ENCODE data around the gene PATJ.

The PATJ gene

GRCh38 chr1:62011006-62011405 is 268.7 kb downstream of the PATJ start:
- DNase-seq, result no peak

DNA sequence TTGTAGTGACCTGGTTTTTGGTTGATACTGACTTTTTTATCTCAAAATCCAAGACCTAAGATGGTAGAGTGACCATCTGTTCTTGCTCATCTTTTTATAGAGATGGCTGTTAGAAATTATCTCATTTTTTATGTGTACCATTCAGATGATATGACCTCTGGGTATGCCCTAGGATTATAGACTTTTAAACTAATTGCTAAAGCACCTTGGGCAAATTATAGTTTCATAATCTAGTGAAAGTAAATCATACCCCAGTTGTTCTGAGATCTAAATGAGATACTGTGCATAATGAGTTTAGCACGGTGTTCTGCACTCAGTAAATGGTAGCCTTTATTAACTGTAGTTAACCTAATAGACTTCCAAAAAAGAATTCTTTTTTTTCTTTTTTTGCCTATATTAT is 269.8 kb downstream of the PATJ start:
- DNase-seq, result no peak

GRCh38 chr1:62012836-62013235 is 270.6 kb downstream of the PATJ start:
- no peak for DNase-seq

DNA sequence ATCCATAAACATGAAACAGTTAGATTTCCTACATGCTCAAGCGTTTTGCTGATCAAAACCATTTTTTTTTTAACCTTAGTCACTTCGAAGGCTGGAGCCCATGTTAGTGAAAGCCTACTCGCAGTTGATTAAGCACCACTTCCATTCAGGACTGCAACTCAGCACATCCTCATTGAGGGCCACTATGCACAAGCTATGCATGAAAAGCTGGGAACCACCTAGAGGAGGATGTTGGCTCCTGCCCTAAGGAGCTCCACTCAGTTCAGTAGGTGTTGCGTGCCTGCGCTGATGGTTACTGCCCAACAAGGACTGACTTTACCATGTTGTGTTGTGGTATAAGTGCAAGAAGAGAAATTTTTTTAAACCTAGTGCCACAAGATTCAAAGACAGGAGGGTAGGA is 271.0 kb downstream of the PATJ start:
- no peak for DNase-seq

DNA sequence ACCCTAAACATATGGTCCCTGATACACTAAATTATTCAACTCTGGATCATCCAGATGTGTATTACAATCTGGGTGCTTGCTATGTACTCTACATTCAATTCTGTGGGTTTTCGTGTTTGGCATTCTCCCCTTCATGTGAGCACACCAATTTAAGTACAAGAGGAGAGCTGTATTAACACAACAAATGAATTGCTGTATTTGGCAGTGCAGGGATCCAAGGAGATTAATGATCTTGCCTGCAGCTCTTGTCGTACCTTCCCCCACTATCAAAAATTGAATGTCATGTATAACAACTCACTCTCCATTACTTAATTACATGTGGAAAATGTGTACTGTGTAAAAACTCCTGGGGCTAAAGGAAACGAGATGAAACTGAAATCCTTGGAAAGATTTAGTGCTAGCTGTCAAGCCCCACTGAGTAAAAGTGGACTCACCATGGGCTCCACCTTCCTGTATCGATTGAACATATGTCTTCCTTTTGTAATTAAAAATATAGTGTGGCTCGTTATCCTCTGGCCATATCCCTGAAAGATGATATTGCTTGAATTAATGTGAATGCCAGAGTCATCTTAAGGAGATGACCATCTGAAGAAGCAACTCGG is 280.2 kb downstream of the PATJ start:
- DNase-seq, result no peak

DNA sequence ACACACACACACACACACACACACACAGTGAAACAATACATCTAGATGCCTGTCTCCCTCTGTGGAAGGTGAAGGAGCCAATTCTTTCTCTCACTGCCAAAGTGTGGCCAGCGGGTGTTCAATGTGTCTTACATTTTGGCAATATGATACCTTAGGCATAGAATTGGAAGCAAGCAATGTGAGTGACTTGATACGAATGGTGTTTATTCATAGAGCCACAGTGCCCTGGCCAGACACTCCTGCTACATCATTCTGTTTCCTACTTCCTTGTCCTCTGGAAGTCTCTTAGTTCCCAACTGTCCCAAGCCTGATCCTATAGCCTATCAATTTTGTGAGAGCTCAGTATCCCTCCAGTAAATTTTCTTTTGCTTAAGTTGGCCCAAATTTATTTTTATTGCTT is 282.4 kb downstream of the PATJ start:
- no peak for DNase-seq

DNA sequence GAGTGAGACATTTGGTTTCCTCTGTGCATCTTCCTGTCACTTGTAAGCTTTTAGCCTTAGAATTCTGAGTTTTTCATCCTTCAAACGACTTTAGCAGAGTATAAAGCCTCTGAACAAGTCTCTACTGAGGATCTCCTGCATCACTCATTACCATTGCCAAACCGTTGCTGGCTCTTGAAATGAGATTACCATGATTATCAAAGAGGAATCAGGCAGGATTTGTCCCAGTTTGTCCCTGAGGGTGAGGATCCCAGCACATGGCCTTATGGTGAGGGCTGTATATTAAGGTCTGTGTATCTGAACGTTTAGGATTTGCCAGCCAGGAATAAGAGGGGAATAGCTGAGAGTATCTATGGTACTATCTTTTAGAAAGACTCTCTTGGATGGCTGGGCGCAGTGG is 282.9 kb downstream of the PATJ start:
- no peak for DNase-seq

DNA sequence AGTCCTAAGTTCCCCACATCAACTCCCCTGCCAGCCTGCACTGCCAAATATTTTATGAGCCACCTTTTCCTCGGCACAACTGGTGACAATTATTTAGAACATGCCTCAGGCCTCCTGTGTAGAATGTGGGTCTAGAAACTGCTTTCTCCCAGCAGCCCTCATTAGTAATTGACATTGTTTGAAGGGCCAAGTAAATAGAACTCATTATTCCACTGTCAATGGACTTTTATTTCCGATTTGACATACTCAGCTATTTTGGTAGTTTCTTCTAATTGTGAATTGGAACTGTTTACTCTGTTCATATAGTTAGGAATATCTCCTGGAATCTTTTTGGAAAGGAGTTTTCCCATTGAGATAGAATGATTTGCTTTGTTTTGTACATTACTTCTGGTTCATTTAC is 283.6 kb downstream of the PATJ start:
- DNase-seq, result no peak

- DNase-seq, result no peak
These were observed 287.4 kb downstream of the PATJ start for GRCh38 chr1:62029704-62030103.

GRCh38 chr1:62034790-62035189 is 292.5 kb downstream of the PATJ start:
- no peak for DNase-seq

DNA sequence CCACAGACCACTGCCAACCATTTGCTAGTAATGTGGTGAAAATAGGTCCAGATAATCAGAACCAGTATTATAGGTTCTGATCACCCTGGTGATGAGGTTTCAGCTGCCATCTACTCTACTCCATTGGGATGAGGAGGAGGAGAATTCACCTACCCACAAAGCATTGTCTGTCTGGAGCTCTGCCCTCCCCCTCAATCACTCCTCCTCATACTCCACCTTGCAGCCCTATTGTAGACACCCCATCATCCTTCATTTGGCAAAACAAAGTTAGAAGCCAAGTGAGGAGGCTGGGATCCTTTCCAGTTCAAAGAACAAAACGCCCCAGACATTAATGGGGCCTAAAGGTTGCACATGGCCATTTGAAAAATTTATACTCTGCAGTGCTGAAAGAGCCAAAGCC is 295.0 kb downstream of the PATJ start:
- no peak for DNase-seq

- DNase-seq, result no peak
These were observed 296.5 kb downstream of the PATJ start for GRCh38 chr1:62038594-62039284.

DNA sequence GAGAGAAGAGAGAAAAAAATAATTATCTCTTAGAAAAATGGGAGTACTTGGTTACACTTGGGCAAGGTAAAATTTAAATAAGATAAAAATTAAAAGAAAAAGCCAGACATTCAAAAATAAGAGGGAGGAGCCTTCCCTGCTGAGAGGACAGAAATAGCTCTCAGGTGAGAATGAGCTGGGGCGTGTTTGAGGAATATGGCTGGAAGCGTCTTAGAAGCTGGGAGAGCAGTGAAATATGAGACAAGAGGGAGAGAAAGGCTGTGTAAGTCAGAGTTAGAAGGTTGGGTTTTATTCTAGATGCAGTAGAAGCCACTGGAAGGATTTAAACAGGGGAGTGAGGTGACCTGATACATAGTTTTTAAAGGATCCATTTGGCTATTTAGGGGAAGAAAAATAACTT is 298.2 kb downstream of the PATJ start:
- no peak for DNase-seq

DNA sequence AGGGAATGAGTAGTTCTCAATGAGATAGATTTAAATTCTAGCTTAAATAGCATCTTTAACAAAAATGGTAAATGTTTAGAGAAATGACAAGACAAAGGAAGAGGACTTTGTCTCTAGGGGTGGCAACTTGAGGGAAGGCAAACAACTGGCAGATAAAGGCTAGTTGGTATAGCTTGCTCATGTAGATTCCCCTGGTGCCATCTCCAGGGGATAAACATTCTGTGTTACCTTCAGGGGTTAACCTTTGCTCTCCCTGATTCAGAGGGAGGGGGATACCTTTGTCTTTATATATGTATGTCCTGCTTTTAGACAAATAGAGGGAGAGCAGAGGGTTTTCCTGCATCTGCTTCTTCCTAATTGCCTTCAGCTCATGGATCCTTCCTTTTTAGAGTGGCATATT is 298.7 kb downstream of the PATJ start:
- DNase-seq, result no peak

DNA sequence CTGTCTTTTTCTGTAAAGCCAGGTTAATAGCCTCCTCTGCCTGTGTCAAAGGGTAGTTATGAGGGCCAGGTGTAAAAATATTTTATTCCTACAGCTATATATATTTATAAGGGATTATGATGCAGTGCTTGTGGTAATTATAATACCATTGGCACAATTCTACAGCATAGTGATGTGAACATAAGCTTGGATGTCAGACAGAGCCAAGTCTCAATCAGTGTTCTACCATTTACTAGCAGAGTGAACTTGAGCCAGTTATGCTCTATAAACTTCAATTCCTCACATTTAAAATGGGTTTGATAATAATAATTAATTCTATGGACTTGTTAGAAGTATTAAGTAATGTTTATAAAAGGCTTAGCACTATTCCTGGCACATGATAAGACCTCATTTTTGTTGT is 300.9 kb downstream of the PATJ start:
- DNase-seq, result no peak

- no peak for DNase-seq
These were observed 303.3 kb downstream of the PATJ start for GRCh38 chr1:62045574-62045973.

- no peak for DNase-seq
These were observed 304.6 kb downstream of the PATJ start for GRCh38 chr1:62046927-62047326.

DNA sequence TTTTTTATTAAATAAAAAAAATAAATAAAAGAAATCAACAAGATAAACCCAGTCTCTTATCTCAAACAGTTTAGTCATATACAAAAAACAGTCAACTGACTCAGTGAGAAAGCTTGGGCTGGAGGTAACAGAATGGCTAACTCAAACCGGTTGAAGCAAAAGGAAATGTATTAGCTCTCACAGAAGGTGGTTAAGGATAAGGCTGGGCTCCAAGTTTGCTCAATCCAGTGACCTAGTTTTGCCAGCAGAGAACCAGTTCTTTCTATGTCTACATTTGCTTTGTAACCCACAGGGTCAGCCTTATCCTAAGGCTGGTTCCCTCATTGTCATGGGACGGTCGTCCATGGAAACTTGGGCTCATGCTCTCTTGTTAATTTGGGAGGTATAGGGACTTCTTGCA is 307.9 kb downstream of the PATJ start:
- no peak for DNase-seq

DNA sequence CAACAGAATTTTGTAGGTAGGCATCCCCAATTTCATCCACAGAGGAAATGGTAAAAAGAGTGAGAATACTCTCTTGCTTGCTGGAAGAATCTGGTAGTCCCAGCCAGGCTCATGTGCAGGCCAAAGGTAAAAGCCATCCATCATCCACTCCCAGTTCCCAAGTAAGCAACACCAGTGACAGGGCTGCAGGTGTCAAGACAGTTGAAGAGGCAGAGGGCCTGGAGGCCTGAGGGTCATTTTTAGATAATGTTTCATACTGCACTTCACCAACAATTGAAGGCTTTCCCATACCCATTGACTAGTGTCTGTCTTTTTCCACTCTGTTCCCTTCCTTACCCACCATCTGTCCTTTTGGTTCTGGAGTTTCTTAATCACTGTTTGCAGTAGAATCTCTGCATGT is 310.7 kb downstream of the PATJ start:
- no peak for DNase-seq

DNA sequence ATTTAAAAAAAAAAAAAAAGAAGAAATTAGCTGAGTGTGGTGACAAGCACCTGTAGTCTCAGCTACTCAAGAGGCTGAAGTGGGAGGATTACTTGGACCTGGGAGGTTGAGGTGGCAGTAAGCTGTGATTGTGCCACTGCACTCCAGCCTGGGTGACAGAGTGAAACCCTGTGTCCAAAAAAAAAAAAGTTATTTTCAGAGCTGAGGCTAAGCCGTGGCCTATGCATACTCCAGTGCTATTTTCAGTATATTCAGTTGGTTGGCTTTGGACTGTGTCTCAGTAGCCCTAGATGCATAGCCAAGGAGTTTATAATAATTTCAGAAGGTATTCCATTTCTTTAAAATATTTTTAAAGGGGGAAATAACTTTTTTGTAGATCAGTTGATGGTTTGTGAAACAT is 311.9 kb downstream of the PATJ start:
- DNase-seq, result no peak

DNA sequence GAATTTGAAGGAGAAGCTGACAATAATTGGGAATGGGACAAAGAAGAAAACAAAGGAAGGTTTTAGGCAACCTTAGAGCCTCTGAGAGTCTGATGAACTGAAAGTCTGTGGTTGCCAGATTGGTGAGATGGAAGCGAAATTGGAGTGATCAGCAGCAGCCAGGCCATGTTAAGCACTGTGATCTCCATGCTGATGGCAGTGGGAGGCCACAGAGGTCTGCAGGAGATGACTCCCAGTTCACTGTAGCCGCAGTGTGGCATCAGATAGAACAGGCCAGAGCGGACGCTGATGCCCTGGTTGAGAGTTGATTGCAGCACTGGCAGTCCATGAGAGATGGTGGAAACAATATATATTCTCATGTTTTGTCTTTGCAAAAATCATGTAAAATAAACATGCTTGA is 314.9 kb downstream of the PATJ start:
- DNase-seq, result no peak

- no peak for DNase-seq
These were observed 315.5 kb downstream of the PATJ start for GRCh38 chr1:62057641-62058290.

DNA sequence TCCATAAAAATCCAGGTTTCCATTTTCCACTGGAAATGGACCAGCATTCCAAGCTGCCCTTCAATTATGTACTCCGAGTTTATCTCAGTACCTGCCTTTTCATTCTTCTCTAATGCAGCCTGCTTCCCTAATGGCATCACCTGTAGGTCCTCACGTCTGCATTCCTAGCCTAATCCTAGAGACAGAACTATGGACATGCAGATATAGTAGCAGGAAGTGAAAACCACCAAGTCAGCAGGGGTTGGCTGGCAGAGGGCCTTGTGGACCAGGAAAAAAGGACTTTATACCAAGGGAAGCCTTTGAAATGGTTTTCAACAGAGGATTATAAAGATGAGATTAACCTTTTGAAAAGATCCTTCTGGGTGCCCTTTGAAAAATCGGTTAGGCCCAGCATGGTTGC is 316.7 kb downstream of the PATJ start:
- no peak for DNase-seq

DNA sequence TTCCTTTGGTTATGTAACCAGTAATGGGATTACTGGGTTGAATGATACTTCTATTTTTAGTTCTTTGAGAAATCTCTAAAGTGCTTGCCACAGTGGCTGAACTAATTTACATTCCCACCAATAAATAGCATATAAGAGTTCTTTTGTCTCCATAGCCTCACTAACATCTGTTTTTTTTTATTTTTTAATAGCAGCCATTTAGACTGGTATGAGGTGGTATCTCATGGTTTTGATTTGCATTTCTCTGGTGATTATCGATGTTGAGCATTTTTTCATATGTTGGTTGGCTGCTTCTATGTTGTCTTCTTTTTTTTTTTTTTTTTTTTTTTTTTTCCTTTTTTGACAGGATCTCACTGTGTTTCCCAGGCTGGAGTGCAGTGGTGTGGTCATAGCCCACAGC is 319.8 kb downstream of the PATJ start:
- DNase-seq, result no peak
